ENCODE data around the gene EYS. TPM values are rescaled to one million over a fixed set of nuclear protein-coding genes. Genes with fewer than 3 reads are reported as not detected.

The EYS gene
- not detected in 2 replicates for total RNA-seq
- polyA plus RNA-seq (2012) = 0.05 TPM

DNA sequence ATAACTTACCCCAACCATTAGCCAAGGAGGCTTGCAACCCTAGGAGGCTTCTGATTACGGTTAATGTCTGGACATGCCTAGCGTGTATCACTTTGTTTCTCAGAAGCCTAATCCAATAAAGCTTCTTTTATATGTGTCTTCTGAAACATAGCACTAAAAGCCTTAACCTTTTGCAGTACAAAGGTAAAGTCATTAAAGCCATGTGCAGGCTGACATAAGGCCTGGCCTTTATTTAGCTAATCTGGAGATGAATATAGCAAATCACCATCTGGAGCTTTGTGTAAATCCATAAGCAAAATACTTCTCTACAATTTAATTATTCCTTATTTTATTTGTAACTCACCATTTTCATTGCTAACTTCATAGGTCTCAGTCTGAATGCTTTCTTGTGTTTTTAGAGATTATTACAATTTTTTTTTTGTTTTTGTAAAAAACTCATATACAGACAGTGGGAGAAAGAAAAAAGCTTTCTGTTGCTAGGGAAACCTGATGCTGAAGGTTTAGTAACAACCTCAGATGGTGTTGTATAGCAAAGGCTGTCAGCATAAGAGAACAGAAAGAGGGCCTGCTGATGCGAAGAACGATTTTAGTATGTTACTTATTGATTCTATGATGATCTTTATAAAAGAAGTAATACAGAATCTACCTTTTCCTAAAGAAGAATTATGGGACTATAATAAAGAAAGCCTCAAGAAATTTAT is at the start of gene EYS:
Gene EYS, minus strand, starts transcription at position 101 of the 701 bp plus-strand sequence. CDS start 211,816 bp downstream, outside the sequence.
- DNase-seq (ENCODE audit: low read depth) = no peak

DNA sequence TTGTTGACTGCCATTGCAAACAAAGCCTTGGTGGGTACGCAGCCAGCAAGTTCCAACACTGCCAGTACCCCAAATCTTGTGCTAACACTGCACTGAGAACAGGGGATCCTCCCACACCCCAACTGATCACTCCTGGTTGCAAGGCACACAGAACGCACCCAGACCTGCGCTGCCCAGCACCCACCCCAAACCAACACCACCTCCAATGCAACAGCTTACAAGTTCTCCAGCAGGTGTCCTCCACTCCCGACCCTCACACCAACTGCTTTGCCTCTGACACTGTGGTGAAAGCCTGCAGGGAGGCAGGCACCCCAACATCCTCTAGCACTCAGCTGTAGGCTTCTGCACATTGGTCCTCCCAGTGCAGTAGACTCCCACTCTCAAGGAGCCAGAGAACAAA is 39.3 kb upstream of the EYS start:
- DNase-seq (ENCODE audit: low read depth) = no peak

- no peak for DNase-seq (ENCODE audit: low read depth)
Observed at GRCh38 chr6:65745614-65746013, 38.6 kb upstream of the EYS start.

- no peak for DNase-seq (ENCODE audit: low read depth)
Observed at GRCh38 chr6:65728879-65729479, 22.0 kb upstream of the EYS start.

DNA sequence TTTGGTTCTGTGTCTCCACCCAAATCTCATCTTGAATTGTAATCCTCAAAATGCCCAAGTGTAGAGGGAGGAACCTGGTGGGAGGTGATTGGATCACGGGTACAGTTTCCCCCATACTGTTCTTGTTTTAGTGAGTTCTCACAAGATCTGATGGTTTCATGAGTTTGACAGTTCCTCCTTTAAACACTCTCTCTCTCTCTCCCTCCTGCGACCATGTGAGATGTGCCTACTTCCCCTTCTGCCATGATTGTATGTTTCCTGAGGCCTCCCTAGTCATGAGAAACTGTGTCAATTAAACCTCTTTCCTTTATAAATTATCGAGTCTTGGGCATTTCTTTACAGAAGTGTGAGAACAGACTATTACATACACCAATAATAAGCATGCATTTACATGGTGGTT is 12.1 kb upstream of the EYS start:
- no peak for DNase-seq (ENCODE audit: low read depth)

- no peak for DNase-seq (ENCODE audit: low read depth)
Observed at GRCh38 chr6:65711531-65711930, 4.5 kb upstream of the EYS start.

GRCh38 chr6:65709099-65709830 is 2.2 kb upstream of the EYS start:
- no peak for DNase-seq (ENCODE audit: low read depth)

GRCh38 chr6:65708162-65708561 is 1.1 kb upstream of the EYS start:
- no peak for DNase-seq (ENCODE audit: low read depth)

DNA sequence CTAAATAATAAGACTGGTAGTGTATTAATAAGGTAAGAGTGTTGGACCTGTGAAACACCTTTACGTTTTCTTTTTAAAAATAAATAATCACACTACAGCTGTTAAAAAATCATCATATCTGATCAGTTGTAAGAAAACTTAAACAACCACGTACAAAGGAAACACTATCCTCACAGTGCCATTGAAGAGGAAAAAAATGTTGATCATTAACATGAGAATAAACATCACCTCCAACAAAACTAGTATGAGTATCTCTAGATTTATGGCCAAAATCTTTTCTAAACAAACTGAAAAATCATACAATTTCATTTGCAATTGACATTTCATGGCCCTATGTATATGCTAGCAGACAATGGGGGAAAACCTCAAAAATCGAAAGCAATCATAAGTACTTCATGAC is 590 bp downstream of the EYS start:
- DNase-seq (ENCODE audit: low read depth) = no peak

- no peak for DNase-seq (ENCODE audit: low read depth)
Observed at GRCh38 chr6:65701325-65701724, 5.7 kb downstream of the EYS start.

- no peak for DNase-seq (ENCODE audit: low read depth)
Observed at GRCh38 chr6:65700561-65700960, 6.5 kb downstream of the EYS start.

- DNase-seq (ENCODE audit: low read depth) = no peak
Observed at GRCh38 chr6:65692109-65692508, 14.9 kb downstream of the EYS start.

DNA sequence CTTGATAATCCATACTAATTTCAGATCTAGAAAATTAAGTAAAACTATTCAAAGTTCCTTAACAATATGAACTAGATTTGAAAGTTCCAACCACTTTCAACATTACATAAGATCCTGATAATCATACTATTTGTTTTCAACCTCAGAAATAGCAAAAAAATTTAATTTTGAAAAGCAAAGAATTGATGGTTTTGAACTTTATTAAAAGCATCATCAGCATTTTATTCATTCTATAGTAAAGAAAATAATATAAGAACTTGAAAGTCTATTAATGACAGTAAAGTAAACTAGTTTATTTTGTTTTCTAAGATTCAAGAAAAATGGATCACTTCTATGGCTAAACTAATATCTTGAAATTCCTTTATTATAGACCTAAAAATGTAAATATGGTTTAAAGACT is 26.8 kb downstream of the EYS start:
- DNase-seq (ENCODE audit: low read depth) = no peak

- no peak for DNase-seq (ENCODE audit: low read depth)
Observed at GRCh38 chr6:65671922-65672321, 35.1 kb downstream of the EYS start.

DNA sequence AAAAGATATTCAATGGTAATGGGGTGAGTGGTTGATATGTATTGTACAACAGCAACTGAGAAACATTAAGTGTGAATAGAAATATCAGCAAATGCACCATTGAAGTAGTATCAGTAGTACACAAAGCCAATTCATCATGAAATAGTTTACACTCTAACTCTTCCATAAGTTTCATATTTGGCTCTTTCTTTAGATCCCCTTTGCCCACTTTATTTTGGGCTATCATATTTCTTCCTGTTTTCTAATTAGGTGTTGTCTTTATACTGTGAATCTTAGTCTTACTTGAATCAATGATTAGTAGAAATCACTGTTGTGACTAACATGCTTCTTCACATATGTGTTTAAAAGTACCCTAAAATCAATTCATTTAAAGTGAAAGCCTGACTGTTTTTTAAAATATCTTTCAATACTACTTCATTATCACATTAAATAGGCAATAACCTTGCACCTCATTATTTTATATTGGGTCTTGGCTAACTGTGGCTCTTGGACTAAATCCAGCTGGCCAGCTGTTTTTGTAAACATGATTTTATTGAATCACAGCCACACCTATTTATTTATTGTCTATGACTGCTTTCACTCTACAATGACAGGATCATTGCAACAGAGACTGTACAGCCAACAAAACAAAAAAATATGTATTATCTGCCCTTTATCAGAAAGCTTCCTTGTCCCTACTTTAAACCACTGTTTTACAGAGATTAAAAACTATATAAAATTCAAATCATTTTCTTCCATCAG is 38.9 kb downstream of the EYS start:
- DNase-seq (ENCODE audit: low read depth) = no peak

- DNase-seq (ENCODE audit: low read depth) = no peak
Observed at GRCh38 chr6:65650086-65650485, 56.9 kb downstream of the EYS start.

GRCh38 chr6:65649392-65649791 is 57.6 kb downstream of the EYS start:
- no peak for DNase-seq (ENCODE audit: low read depth)

GRCh38 chr6:65646544-65646943 is 60.5 kb downstream of the EYS start:
- DNase-seq (ENCODE audit: low read depth) = no peak

DNA sequence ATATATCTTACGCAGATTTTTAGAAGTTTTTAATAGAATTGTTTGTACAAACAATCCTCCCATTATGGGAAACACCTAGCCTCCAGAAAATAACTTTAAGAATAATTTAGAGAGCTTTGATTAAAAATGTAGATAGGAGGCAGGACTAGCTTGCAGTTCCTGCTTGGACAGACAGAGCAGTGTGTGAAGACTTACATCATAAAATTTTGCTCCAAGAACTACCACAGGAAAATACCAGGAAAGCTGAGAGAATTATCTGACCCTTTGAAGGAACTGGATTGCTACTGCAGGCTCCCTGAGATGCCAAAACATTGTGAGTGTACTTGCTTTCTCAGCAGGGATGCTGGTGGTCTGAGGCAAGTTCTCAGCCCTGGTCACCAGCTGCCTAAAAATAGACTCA is 64.2 kb downstream of the EYS start:
- DNase-seq (ENCODE audit: low read depth) = no peak

DNA sequence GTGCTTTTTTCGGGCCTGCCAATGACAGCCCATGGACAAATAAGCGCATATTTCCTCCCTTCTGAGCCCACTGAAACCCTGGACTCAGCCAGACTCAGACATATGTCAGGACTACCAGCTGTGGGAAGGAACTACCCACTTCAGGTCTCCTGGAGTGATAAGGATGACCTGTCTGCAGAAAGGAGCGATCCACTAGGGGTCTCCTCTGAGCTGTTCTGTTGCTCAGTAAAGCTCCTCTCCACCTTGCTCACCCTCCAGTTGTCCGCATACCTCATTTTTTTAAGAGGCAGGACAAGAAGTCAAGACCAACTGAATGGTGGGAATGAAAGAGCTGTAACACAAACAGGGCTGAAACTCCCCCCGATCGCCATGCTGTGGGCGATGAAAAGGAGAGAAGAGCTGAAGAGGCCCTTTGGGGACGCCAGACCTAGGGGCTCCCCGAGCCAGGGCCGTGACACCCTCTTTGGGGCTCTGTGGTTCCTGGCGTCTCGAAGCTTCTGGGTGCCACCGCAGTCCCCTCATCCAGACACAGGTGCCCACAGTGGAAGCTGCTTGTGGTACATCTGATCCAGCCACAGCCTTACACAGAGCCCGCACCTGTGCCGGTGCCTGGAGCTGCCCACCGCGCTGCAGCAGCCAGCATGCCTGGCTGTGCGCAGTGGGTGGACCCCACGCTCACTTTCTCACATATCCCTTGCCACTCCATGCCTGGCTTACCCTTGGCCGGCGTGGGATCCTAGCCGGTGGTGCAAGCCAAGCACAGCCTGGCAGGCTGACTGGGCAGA is 68.8 kb downstream of the EYS start:
- no peak for DNase-seq (ENCODE audit: low read depth)

Data from myocyte (in vitro differentiated cells).